ENCODE measurements around the gene COL28A1.

- TF ChIP-seq POLR2AphosphoS5 (IDR thresholded peaks at IDR 0.05) (no peak), POLR2A (IDR thresholded peaks at IDR 0.05) (no peak), EP300 (IDR thresholded peaks at IDR 0.05; ENCODE audit: low read depth) (no peak)
- TF ChIP-seq, protein P1, sequence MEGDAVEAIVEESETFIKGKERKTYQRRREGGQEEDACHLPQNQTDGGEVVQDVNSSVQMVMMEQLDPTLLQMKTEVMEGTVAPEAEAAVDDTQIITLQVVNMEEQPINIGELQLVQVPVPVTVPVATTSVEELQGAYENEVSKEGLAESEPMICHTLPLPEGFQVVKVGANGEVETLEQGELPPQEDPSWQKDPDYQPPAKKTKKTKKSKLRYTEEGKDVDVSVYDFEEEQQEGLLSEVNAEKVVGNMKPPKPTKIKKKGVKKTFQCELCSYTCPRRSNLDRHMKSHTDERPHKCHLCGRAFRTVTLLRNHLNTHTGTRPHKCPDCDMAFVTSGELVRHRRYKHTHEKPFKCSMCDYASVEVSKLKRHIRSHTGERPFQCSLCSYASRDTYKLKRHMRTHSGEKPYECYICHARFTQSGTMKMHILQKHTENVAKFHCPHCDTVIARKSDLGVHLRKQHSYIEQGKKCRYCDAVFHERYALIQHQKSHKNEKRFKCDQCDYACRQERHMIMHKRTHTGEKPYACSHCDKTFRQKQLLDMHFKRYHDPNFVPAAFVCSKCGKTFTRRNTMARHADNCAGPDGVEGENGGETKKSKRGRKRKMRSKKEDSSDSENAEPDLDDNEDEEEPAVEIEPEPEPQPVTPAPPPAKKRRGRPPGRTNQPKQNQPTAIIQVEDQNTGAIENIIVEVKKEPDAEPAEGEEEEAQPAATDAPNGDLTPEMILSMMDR (IDR thresholded peaks at IDR 0.05): no peak
Observed at GRCh38 chr7:7476381-7476780, 59.3 kb downstream of the COL28A1 start.
